Skeletal muscle satellite cell (primary cell): Measurements from ENCODE around the gene SAGE1. TPM values are rescaled to one million over a fixed set of nuclear protein-coding genes. Genes with fewer than 3 reads are reported as not detected.
"Not testable (repeated sequence)": the region's sequence is repeated elsewhere in the genome, so short reads cannot be mapped to it uniquely, and the experiment has no call there.

Experiments used
- H3K27me3 ChIP-seq: 2 replicates; pipeline ENCODE4 v1.7.0; 2013; ENCODE audit warnings: low read length; ENCODE audit not compliant: control insufficient read depth, insufficient read depth
- H3K36me3 ChIP-seq: 2 replicates; pipeline ENCODE4 v1.7.0; 2013; ENCODE audit warnings: mild to moderate bottlenecking, control low read depth, low read length; ENCODE audit not compliant: insufficient read depth
- H3K4me1 ChIP-seq: 2 replicates; pipeline ENCODE4 v1.7.0; 2013; ENCODE audit warnings: low read length; ENCODE audit not compliant: control insufficient read depth, insufficient read depth
- H3K4me2 ChIP-seq: 2 replicates; pipeline ENCODE4 v1.7.0; 2013; ENCODE audit warnings: mild to moderate bottlenecking, low read length
- H3K4me3 ChIP-seq: 2 replicates; pipeline ENCODE4 v1.7.0; 2013; ENCODE audit warnings: low read length
- H3K9ac ChIP-seq: 2 replicates; pipeline ENCODE4 v1.7.0; 2013; ENCODE audit warnings: mild to moderate bottlenecking, low read depth, low read length, moderate library complexity
- H3K9me3 ChIP-seq: replicated peaks from 2 replicates; pipeline ENCODE4 v1.7.0; 2013; ENCODE audit warnings: mild to moderate bottlenecking, control low read depth, low read length
- total RNA-seq: library from RNA; depleted of rRNA; stranded (reverse); fragments of >200 nt; gene quantifications from 2 replicates; pipeline ENCODE4 v1.2.3, GENCODE V29; 2012; rRNA removed

Gene SAGE1
- not detected in 2 replicates for total RNA-seq

- no peak within 1 kb of the TSS for H3K9ac ChIP-seq
- no peaks in the 10 kb centered on the region for H3K9me3 ChIP-seq
- no peaks in the 10 kb centered on the region for H3K4me1 ChIP-seq
- H3K4me3 ChIP-seq: no peak within 1 kb of the TSS
- no peak within 1 kb of the TSS for H3K4me2 ChIP-seq
- H3K27me3 ChIP-seq: no peaks in the 10 kb centered on the region
- H3K36me3 ChIP-seq: no peaks in the 10 kb centered on the region
Measured at GRCh38 chrX:135893294-135893817, at the start of gene SAGE1, which contains the start of gene CT45A10. Gene SAGE1 (plus strand): TSS chrX:135893716. CDS start chrX:135896243, 2,527 bp downstream. Gene CT45A10 (minus strand): TSS chrX:135893444. CDS start chrX:135885344, 8,100 bp downstream.

- H3K9ac ChIP-seq, H3K36me3 ChIP-seq, H3K4me1 ChIP-seq, H3K27me3 ChIP-seq, H3K4me2 ChIP-seq, H3K9me3 ChIP-seq, H3K4me3 ChIP-seq: not testable (repeated sequence)
Measured at GRCh38 chrX:135854438-135854837, 39.1 kb upstream of the SAGE1 start, which contains the start of gene CT45A8. Gene CT45A8 (minus strand): TSS chrX:135854538. CDS start chrX:135850783, 3,755 bp downstream.

GRCh38 chrX:135871712-135872111, 21.8 kb upstream of the SAGE1 start, which contains the start of gene CT45A9:
Gene CT45A9 (minus strand): TSS chrX:135871812. CDS start chrX:135868061, 3,751 bp downstream.
- H3K4me3 ChIP-seq, H3K4me1 ChIP-seq, H3K9ac ChIP-seq, H3K27me3 ChIP-seq, H3K4me2 ChIP-seq, H3K36me3 ChIP-seq, H3K9me3 ChIP-seq: not testable (repeated sequence)

DNA sequence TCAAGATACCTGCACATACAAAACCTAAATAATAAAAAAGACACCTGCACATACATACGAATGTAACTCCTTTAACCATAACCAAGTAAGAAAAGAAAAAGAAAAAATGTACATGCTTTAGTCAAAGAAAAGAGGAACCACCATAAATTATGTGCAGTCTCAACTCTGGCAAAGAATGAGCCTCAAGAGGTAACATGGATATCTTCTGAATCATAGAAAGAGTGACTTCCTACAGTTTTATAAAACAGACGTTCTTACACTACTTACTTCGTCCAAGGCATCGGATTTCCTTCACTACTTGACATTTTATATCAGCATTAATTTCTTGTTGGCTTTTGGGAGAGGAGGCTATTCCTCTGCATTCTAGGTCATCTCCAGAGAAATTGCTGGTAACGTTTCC, 10.8 kb upstream of the SAGE1 start:
- H3K4me2 ChIP-seq, H3K9ac ChIP-seq, H3K9me3 ChIP-seq, H3K4me3 ChIP-seq, H3K4me1 ChIP-seq, H3K36me3 ChIP-seq, H3K27me3 ChIP-seq: not testable (repeated sequence)

GRCh38 chrX:135888230-135888629, 5.3 kb upstream of the SAGE1 start:
- H3K4me1 ChIP-seq, H3K9ac ChIP-seq, H3K36me3 ChIP-seq, H3K9me3 ChIP-seq, H3K4me3 ChIP-seq, H3K27me3 ChIP-seq, H3K4me2 ChIP-seq: not testable (repeated sequence)

GRCh38 chrX:135888976-135889375, 4.5 kb upstream of the SAGE1 start:
- not testable (repeated sequence) for H3K27me3 ChIP-seq, H3K9ac ChIP-seq, H3K4me1 ChIP-seq, H3K36me3 ChIP-seq, H3K9me3 ChIP-seq, H3K4me2 ChIP-seq, H3K4me3 ChIP-seq

- H3K4me1 ChIP-seq: no peaks in the 10 kb centered on the region
- H3K36me3 ChIP-seq: no peaks in the 10 kb centered on the region
- no peak overlapping the region for H3K4me3 ChIP-seq
- H3K4me2 ChIP-seq: no peak overlapping the region
- no peak overlapping the region for H3K9ac ChIP-seq
- no peaks in the 10 kb centered on the region for H3K27me3 ChIP-seq
- H3K9me3 ChIP-seq: no peaks in the 10 kb centered on the region
Measured at GRCh38 chrX:135890087-135890585, 3.4 kb upstream of the SAGE1 start.

- Histone ChIP-seq H3K4me1 (no peaks in the 10 kb centered on the region), H3K27me3 (no peaks in the 10 kb centered on the region), H3K9ac (no peak overlapping the region), H3K36me3 (no peaks in the 10 kb centered on the region), H3K4me3 (no peak overlapping the region), H3K9me3 (no peaks in the 10 kb centered on the region), H3K4me2 (no peak overlapping the region)
Measured at GRCh38 chrX:135892781-135893180, 735 bp upstream of the SAGE1 start.

DNA sequence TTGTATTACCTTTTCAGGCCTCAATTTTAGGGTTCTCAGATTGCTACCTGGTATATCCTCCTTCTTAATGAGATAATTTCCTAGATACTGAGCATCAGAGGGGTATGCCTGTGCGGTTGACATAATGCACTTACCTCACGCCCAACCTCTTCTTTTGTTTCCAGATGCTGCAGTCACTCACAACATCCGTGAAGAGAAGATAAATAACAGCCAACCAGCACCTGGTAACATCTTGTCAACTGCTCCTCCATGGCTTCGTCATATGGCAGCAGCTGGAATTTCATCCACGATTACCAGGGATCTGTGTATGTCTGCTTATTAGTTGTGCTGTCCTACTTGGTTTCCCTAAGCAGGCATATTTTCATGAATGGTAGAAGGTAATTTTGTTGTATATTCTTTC, 16.7 kb downstream of the SAGE1 start:
- no peak overlapping the region for H3K4me3 ChIP-seq
- no peaks in the 10 kb centered on the region for H3K9me3 ChIP-seq
- no peaks in the 10 kb centered on the region for H3K36me3 ChIP-seq
- H3K4me2 ChIP-seq: no peak overlapping the region
- H3K27me3 ChIP-seq: peaks cover 5% of the 10 kb centered on the region
- no peak overlapping the region for H3K9ac ChIP-seq
- no peaks in the 10 kb centered on the region for H3K4me1 ChIP-seq

DNA sequence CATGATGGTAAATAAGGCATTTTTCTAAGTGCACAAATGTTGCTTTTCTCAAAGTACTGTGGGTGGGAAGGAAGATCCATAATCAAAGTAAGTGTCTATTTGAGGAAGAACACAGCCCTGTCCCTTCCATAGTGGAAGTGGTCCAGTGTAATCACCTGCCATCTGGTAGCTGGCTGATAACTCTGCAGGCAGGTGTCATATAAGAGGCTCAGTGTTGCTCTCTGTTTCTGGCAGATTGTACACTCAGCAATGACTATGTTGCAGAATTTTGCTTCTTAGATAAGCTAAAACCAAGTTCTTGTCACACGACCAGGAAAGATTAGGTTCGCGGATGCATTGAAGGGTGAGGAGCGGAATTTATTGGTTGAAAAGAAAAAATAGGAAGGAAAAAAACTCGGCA, 20.9 kb downstream of the SAGE1 start:
- Histone ChIP-seq H3K4me2 (no peak overlapping the region), H3K4me1 (no peaks in the 10 kb centered on the region), H3K4me3 (no peak overlapping the region), H3K36me3 (no peaks in the 10 kb centered on the region), H3K9me3 (no peaks in the 10 kb centered on the region), H3K9ac (no peak overlapping the region), H3K27me3 (peaks cover 8% of the 10 kb centered on the region)

- not testable (repeated sequence) for H3K9ac ChIP-seq, H3K27me3 ChIP-seq, H3K36me3 ChIP-seq, H3K4me2 ChIP-seq, H3K4me3 ChIP-seq, H3K4me1 ChIP-seq, H3K9me3 ChIP-seq
Measured at GRCh38 chrX:135920516-135920915, 27.0 kb downstream of the SAGE1 start.

- peaks cover under 1% of the 10 kb centered on the region for H3K27me3 ChIP-seq
- no peaks in the 10 kb centered on the region for H3K4me1 ChIP-seq
- no peak overlapping the region for H3K9ac ChIP-seq
- no peaks in the 10 kb centered on the region for H3K36me3 ChIP-seq
- no peaks in the 10 kb centered on the region for H3K9me3 ChIP-seq
- no peak overlapping the region for H3K4me2 ChIP-seq
- H3K4me3 ChIP-seq: no peak overlapping the region
Measured at GRCh38 chrX:135923353-135923752, 29.8 kb downstream of the SAGE1 start.
